ENCODE measurements around the gene RFC2. TPM values are rescaled to one million over a fixed set of nuclear protein-coding genes. Genes with fewer than 3 reads are reported as not detected.

RFC2 gene
- total RNA-seq = 9.9 and 11.8 TPM in 2 replicates
- polyA plus RNA-seq = 19.6 and 33.2 TPM in 2 replicates
- polyA plus RNA-seq (2012) = 22.4 and 40.6 TPM in 2 replicates
- polyA minus RNA-seq (ENCODE audit: low replicate concordance) = 13.9 and 18.1 TPM in 2 replicates

- Histone ChIP-seq H3K4me2 (ENCODE audit: extremely low read depth, insufficient read depth, low read length) (peak within 1 kb of the TSS; percentile 86), H3K4me3 (replicated peaks in 1 of 4; ENCODE audit: control extremely low read depth in 1 of 4, insufficient read depth in 1 of 4, low read depth in 3 of 4, low read length in 4 of 4) (peak within 1 kb of the TSS; percentile 79 to 99 (median 96)), H3K79me2 (ENCODE audit: control insufficient read depth, insufficient read depth, low read length) (peaks cover 13% of the 10 kb centered on the region), H3K27me3 (ENCODE audit: control insufficient read depth, insufficient read depth, low read length) (no peaks in the 10 kb centered on the region), H3K9ac (ENCODE audit: insufficient read depth, low read length) (peak within 1 kb of the TSS; percentile 98), H3K27ac (ENCODE audit: insufficient read depth, low read length) (peak within 1 kb of the TSS; percentile 99), H3K4me1 (ENCODE audit: control insufficient read depth, extremely low read depth, insufficient read depth, low read length) (peaks cover 9% of the 10 kb centered on the region), H3K36me3 (ENCODE audit: control insufficient read depth, insufficient read depth, low read length) (peaks cover 1% of the 10 kb centered on the region), H4K20me1 (ENCODE audit: control insufficient read depth, extremely low read depth, insufficient read depth, low read length) (no peaks in the 10 kb centered on the region), H2AFZ (ENCODE audit: low read length) (peak within 1 kb of the TSS; percentile 92), H3K9me3 (ENCODE audit: control insufficient read depth, insufficient read depth, low read depth, low read length) (no peaks in the 10 kb centered on the region)
- TF ChIP-seq EZH2 (IDR thresholded peaks at IDR 0.05; ENCODE audit: low read length, missing control alignments) (no peak), CTCF (conservative IDR thresholded peaks at IDR 0.05 in 1 of 2, IDR thresholded peaks at IDR 0.05 in 1 of 2; ENCODE audit: low read depth in 1 of 2, low read length in 2 of 2) (peak in 1 of 2 donors; percentile 3)
- peak; percentile 95 for DNase-seq (ENCODE audit: low read depth in 2 of 2)
Observed at GRCh38 chr7:74254129-74254857, at the start of gene RFC2. Gene RFC2, minus strand, starts transcription at chr7:74254399. Its CDS starts 16 bp downstream, at chr7:74254383.

DNA sequence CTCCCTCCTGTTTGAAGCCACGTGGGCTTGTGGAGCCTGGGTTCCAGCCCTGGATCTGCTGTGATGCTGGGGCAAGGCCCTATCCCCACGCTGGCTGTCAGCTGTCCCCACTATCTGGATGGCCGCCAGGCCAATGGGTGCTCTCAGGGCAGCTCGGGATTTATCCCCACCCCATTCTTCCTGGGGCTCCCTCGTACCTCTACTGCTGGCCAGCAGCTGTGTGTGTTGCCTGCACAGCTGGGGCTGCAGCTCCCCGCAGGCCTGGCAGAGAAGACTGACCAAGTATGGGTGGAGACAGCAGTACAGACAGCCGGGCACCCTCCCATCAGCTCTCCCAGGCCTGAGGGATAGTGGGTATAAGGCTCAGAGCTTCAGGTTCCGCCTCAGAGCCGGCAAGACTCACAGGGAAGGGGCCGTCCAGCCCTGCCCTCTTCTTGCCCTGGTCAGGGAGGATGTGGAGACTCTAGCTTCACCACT lies 48.6 kb upstream of the RFC2 start:
- Histone ChIP-seq H3K27me3 (ENCODE audit: control insufficient read depth, insufficient read depth, low read length) (no peaks in the 10 kb centered on the region), H3K9me3 (ENCODE audit: control insufficient read depth, insufficient read depth, low read depth, low read length) (no peaks in the 10 kb centered on the region), H3K27ac (ENCODE audit: insufficient read depth, low read length) (no peak overlapping the region), H3K9ac (ENCODE audit: insufficient read depth, low read length) (no peak overlapping the region), H3K4me3 (replicated peaks in 1 of 4; ENCODE audit: control extremely low read depth in 1 of 4, insufficient read depth in 1 of 4, low read depth in 3 of 4, low read length in 4 of 4) (no peak overlapping the region), H3K79me2 (ENCODE audit: control insufficient read depth, insufficient read depth, low read length) (peaks cover 41% of the 10 kb centered on the region), H3K4me2 (ENCODE audit: extremely low read depth, insufficient read depth, low read length) (no peak overlapping the region), H4K20me1 (ENCODE audit: control insufficient read depth, extremely low read depth, insufficient read depth, low read length) (peaks cover 3% of the 10 kb centered on the region), H2AFZ (ENCODE audit: low read length) (no peak overlapping the region), H3K36me3 (ENCODE audit: control insufficient read depth, insufficient read depth, low read length) (no peaks in the 10 kb centered on the region), H3K4me1 (ENCODE audit: control insufficient read depth, extremely low read depth, insufficient read depth, low read length) (peaks cover 16% of the 10 kb centered on the region)
- peak in 1 of 2 donors; percentile 36 for DNase-seq (ENCODE audit: low read depth in 2 of 2)
- no peak for TF ChIP-seq CTCF (conservative IDR thresholded peaks at IDR 0.05 in 1 of 2, IDR thresholded peaks at IDR 0.05 in 1 of 2; ENCODE audit: low read depth in 1 of 2, low read length in 2 of 2)
- TF ChIP-seq EZH2 (IDR thresholded peaks at IDR 0.05; ENCODE audit: low read length, missing control alignments) = no peak

DNA sequence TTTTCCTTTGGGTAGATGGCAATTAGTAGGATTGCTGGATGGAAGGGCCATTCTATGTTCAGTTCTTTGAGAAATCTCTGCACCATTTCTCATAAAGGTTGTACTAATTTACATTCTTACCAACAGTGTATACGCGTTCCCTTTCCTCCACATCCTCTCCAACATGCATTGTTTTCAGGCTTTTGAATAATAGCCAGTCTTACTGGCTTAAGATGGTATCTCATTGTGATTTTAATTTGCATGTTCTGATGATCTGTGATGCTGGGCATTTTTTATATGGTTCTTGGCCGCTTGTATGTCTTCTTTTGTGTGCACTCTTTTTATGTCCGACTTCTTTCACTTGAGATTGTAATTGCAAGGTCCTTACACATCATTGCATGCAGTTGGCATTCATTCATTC lies 46.7 kb upstream of the RFC2 start:
- Histone ChIP-seq H3K36me3 (ENCODE audit: control insufficient read depth, insufficient read depth, low read length) (no peaks in the 10 kb centered on the region), H2AFZ (ENCODE audit: low read length) (no peak overlapping the region), H3K4me1 (ENCODE audit: control insufficient read depth, extremely low read depth, insufficient read depth, low read length) (peaks cover 8% of the 10 kb centered on the region), H3K4me2 (ENCODE audit: extremely low read depth, insufficient read depth, low read length) (no peak overlapping the region), H3K27ac (ENCODE audit: insufficient read depth, low read length) (no peak overlapping the region), H3K27me3 (ENCODE audit: control insufficient read depth, insufficient read depth, low read length) (no peaks in the 10 kb centered on the region), H3K9ac (ENCODE audit: insufficient read depth, low read length) (no peak overlapping the region), H4K20me1 (ENCODE audit: control insufficient read depth, extremely low read depth, insufficient read depth, low read length) (peaks cover 3% of the 10 kb centered on the region), H3K4me3 (replicated peaks in 1 of 4; ENCODE audit: control extremely low read depth in 1 of 4, insufficient read depth in 1 of 4, low read depth in 3 of 4, low read length in 4 of 4) (no peak overlapping the region), H3K79me2 (ENCODE audit: control insufficient read depth, insufficient read depth, low read length) (peaks cover 49% of the 10 kb centered on the region), H3K9me3 (ENCODE audit: control insufficient read depth, insufficient read depth, low read depth, low read length) (no peaks in the 10 kb centered on the region)
- no peak for DNase-seq (ENCODE audit: low read depth in 2 of 2)
- no peak for TF ChIP-seq EZH2 (IDR thresholded peaks at IDR 0.05; ENCODE audit: low read length, missing control alignments)
- no peak for TF ChIP-seq CTCF (conservative IDR thresholded peaks at IDR 0.05 in 1 of 2, IDR thresholded peaks at IDR 0.05 in 1 of 2; ENCODE audit: low read depth in 1 of 2, low read length in 2 of 2)
